RKO (cell line): ENCODE data around the gene DLAT.
"Not testable (repeated sequence)": the region's sequence is repeated elsewhere in the genome, so short reads cannot be mapped to it uniquely, and the experiment has no call there.

Experiments
- DNase-seq: peaks from one replicate; pipeline ENCODE4 v3.0.0-alpha.2; 2016; ENCODE audit warnings: low spot score

The DLAT gene

GRCh38 chr11:112005422-112006094 lies 19.6 kb upstream of the DLAT start:
- DNase-seq: no peak

- DNase-seq: not testable (repeated sequence)
Measured at GRCh38 chr11:112006095-112006441, 19.1 kb upstream of the DLAT start.

- not testable (repeated sequence) for DNase-seq
Measured at GRCh38 chr11:112011451-112011850, 13.8 kb upstream of the DLAT start.

GRCh38 chr11:112012874-112013273 lies 12.3 kb upstream of the DLAT start:
- DNase-seq: no peak

GRCh38 chr11:112013497-112014164 lies 11.6 kb upstream of the DLAT start:
- DNase-seq: no peak

GRCh38 chr11:112016088-112016764 lies 9.0 kb upstream of the DLAT start:
- no peak for DNase-seq

GRCh38 chr11:112016765-112017376 lies 8.3 kb upstream of the DLAT start:
- no peak for DNase-seq

GRCh38 chr11:112017538-112017937 lies 7.7 kb upstream of the DLAT start:
- no peak for DNase-seq

GRCh38 chr11:112019066-112019465 lies 6.1 kb upstream of the DLAT start:
- DNase-seq: no peak

GRCh38 chr11:112023104-112023503 lies 2.1 kb upstream of the DLAT start:
- DNase-seq: peak; percentile 18

- DNase-seq: peak; percentile 45
Measured at GRCh38 chr11:112024178-112024772, 933 bp upstream of the DLAT start.

GRCh38 chr11:112025707-112026106 lies 499 bp downstream of the DLAT start:
- peak; percentile 24 for DNase-seq

- not testable (repeated sequence) for DNase-seq
Measured at GRCh38 chr11:112026784-112027410, 1.7 kb downstream of the DLAT start.

GRCh38 chr11:112029460-112029859 lies 4.3 kb downstream of the DLAT start:
- no peak for DNase-seq

- DNase-seq: no peak
Measured at GRCh38 chr11:112033902-112034301, 8.7 kb downstream of the DLAT start.

GRCh38 chr11:112037527-112037926 lies 12.3 kb downstream of the DLAT start:
- no peak for DNase-seq

GRCh38 chr11:112042161-112042960 lies 17.2 kb downstream of the DLAT start:
- no peak for DNase-seq

- no peak for DNase-seq
Measured at GRCh38 chr11:112042961-112043304, 17.7 kb downstream of the DLAT start.

GRCh38 chr11:112044961-112045360 lies 19.8 kb downstream of the DLAT start:
- DNase-seq: no peak

GRCh38 chr11:112046647-112047046 lies 21.4 kb downstream of the DLAT start:
- DNase-seq: not testable (repeated sequence)

GRCh38 chr11:112048256-112048655 lies 23.0 kb downstream of the DLAT start:
- not testable (repeated sequence) for DNase-seq
